K562 (cell line): Measurements from ENCODE around the gene TXNRD2. TPM values are rescaled to one million over a fixed set of nuclear protein-coding genes. Genes with fewer than 3 reads are reported as not detected.

ENCODE experiments used
- BRD4 ChIP-seq: fragments of 200-600 bp; sonication (generic); IDR thresholded peaks from 2 replicates; pipeline ENCODE4 v1.6.1; 2017; ENCODE audit warnings: inconsistent platforms
- CBFA2T2 ChIP-seq: fragments of 450-650 bp; conservative IDR thresholded peaks from 2 replicates; pipeline ENCODE4 v1.6.1; 2017; ENCODE audit warnings: mild to moderate bottlenecking
- GTF2A2 ChIP-seq: IDR thresholded peaks from 2 replicates; pipeline ENCODE4 v1.6.1; 2016; ENCODE audit warnings: mild to moderate bottlenecking, missing genetic modification characterization, missing compliant biosample characterization
- GTF2B ChIP-seq: IDR thresholded peaks from 2 replicates; pipeline ENCODE4 v1.6.1; 2011; ENCODE audit not compliant: insufficient read length; ENCODE audit errors: extremely low read depth
- HES1 ChIP-seq: fragments of 450-650 bp; IDR thresholded peaks from 2 replicates; pipeline ENCODE4 v1.6.1; 2016; ENCODE audit warnings: low read depth, mild to moderate bottlenecking, moderate library complexity
- LCOR ChIP-seq: sonication (generic); formaldehyde crosslinking; IDR thresholded peaks from 2 replicates; pipeline ENCODE4 v1.8.0; 2022; ENCODE audit warnings: mild to moderate bottlenecking, missing genetic modification reagents
- MAZ ChIP-seq, 2 experiments: fragments of 450-650 bp in 1 of 2; sonication (generic) in 1 of 2; formaldehyde crosslinking; IDR thresholded peaks in 1 of 2; conservative IDR thresholded peaks in 1 of 2; 2 replicates each; pipeline versions ENCODE4 v1.4.0 to v1.5.0; 2020; ENCODE audit warnings: mild to moderate bottlenecking in 1 of 2, missing genetic modification reagents in 1 of 2
- MXI1 ChIP-seq: IDR thresholded peaks from 2 replicates; pipeline ENCODE4 v1.6.1; 2011; ENCODE audit warnings: low read depth, mild to moderate bottlenecking, improper control_type of control experiment, low read length
- NCOA1 ChIP-seq: fragments of 450-650 bp; IDR thresholded peaks from 2 replicates; pipeline ENCODE4 v1.6.1; 2016; ENCODE audit warnings: low read depth
- NCOA4 ChIP-seq: fragments of 450-650 bp; IDR thresholded peaks from 2 replicates; pipeline ENCODE4 v1.6.1; 2018; ENCODE audit warnings: mild to moderate bottlenecking; ENCODE audit not compliant: partially characterized antibody
- NCOA6 ChIP-seq: fragments of 450-650 bp; IDR thresholded peaks from 2 replicates; pipeline ENCODE4 v1.6.1; 2017; ENCODE audit warnings: mild to moderate bottlenecking
- NFE2L1 ChIP-seq: fragments of 450-650 bp; IDR thresholded peaks from 2 replicates; pipeline ENCODE4 v1.6.1; 2016; ENCODE audit warnings: missing genetic modification characterization, low read depth, mild to moderate bottlenecking, missing compliant biosample characterization, moderate library complexity, borderline replicate concordance
- NFIX ChIP-seq: fragments of 250-450 bp; sonication (Bioruptor Pico); IDR thresholded peaks from 2 replicates; pipeline ENCODE4 v1.4.0; 2020; ENCODE audit warnings: low read depth, mild to moderate bottlenecking, moderate library complexity
- NKRF ChIP-seq: fragments of 450-650 bp; IDR thresholded peaks from 2 replicates; pipeline ENCODE4 v1.6.1; 2016; ENCODE audit warnings: borderline replicate concordance
- SAFB2 ChIP-seq: fragments of 200-400 bp; formaldehyde crosslinking; IDR thresholded peaks from 2 replicates; pipeline ENCODE4 v1.6.1; 2018; ENCODE audit warnings: borderline replicate concordance, low read length, low read depth, moderate library complexity; ENCODE audit not compliant: severe bottlenecking
- SRSF3 ChIP-seq: fragments of 200-400 bp; formaldehyde crosslinking; IDR thresholded peaks from 2 replicates; pipeline ENCODE4 v1.6.1; 2016; ENCODE audit warnings: mild to moderate bottlenecking, low read length, moderate library complexity; ENCODE audit not compliant: insufficient read depth
- TFAM ChIP-seq: fragments of 250-450 bp; sonication (Bioruptor Pico); conservative IDR thresholded peaks from 2 replicates; pipeline ENCODE4 v1.5.0; 2021; ENCODE audit warnings: mild to moderate bottlenecking, moderate library complexity
- TFAP4 ChIP-seq: sonication (generic); formaldehyde crosslinking; IDR thresholded peaks from 2 replicates; pipeline ENCODE4 v1.8.0; 2022; ENCODE audit warnings: missing genetic modification reagents, mild to moderate bottlenecking, moderate library complexity, borderline replicate concordance
- ZFP36 ChIP-seq: fragments of 150-350 bp; IDR thresholded peaks from 2 replicates; pipeline ENCODE4 v1.6.1; 2018; ENCODE audit warnings: low read length, low read depth; ENCODE audit not compliant: partially characterized antibody
- ZFX ChIP-seq: sonication (generic); formaldehyde crosslinking; IDR thresholded peaks from 2 replicates; pipeline ENCODE4 v1.8.0; 2022; ENCODE audit warnings: mild to moderate bottlenecking, missing genetic modification reagents, moderate library complexity
- ZNF280A ChIP-seq: fragments of 450-650 bp; IDR thresholded peaks from 2 replicates; pipeline ENCODE4 v1.6.1; 2018; ENCODE audit warnings: mild to moderate bottlenecking, low read depth; ENCODE audit not compliant: partially characterized antibody
- ZZZ3 ChIP-seq: fragments of 450-650 bp; IDR thresholded peaks from 2 replicates; pipeline ENCODE4 v1.6.1; 2016; ENCODE audit warnings: antibody characterized with exemption, mild to moderate bottlenecking, moderate library complexity
- polyA plus RNA-seq, 8 experiments: library from polyadenylated mRNA; depleted of rRNA in 4 of 8; stranded (reverse) in 5 of 8; unstranded in 3 of 8; fragments of >200 nt; fragmentation: Nextera tagmentation in 2 of 8; fragmentation: Illumina TruSeq in 1 of 8; extraction: Ambion mirVana in 2 of 8; extraction: Trizol in 1 of 8; gene quantifications; 2 replicates each; pipeline versions ENCODE4 v1.2.1 to v1.2.3, GENCODE V29; 2011 to 2014; ENCODE audit warnings: inconsistent platforms in 1 of 8, missing spikeins in 1 of 8
- total RNA-seq, 7 experiments: library from RNA; depleted of rRNA in 6 of 7; stranded (reverse); fragments of >200 nt in 6 of 7; fragmentation: Illumina TruSeq in 2 of 7; extraction: Trizol in 2 of 7; gene quantifications; 2 replicates each; pipeline versions ENCODE4 v1.2.1 to v1.2.3, GENCODE V29; 2011 to 2021; ENCODE audit warnings: low replicate concordance in 1 of 7

The TXNRD2 gene
- total and polyA plus RNA-seq, 9 of the 15 experiments (the other 6 are each of a cell fraction or from before 2014, with no cell fraction given): 3.3 to 80.2 (median 49.4) TPM

GRCh38 chr22:19909350-19910179 lies 32.1 kb downstream of the TXNRD2 start (continued):
- TF ChIP-seq TFAM: no peak
- no peak for TF ChIP-seq NFIX (CRISPR knock-in tag)
- peak; percentile 97 for TF ChIP-seq NCOA4
- peak; percentile 52 for TF ChIP-seq ZFP36
- TF ChIP-seq MXI1: 0 out of 2 replicates have a peak, but pooled peaks have one; percentile 55
- TF ChIP-seq LCOR: no peak
- peak; percentile 89 for TF ChIP-seq NKRF
- TF ChIP-seq MAZ (CRISPR knock-in tag; conservative IDR thresholded peaks at IDR 0.05 in 1 of 2, IDR thresholded peaks at IDR 0.05 in 1 of 2): peak in 1 of 2 experiments; percentile 89; a peak in 3 of 4 replicates
- TF ChIP-seq BRD4: no peak
- peak; percentile 82 for TF ChIP-seq ZNF280A
- no peak for TF ChIP-seq SAFB2
- TF ChIP-seq TFAP4: no peak
- TF ChIP-seq CBFA2T2: peak; percentile 18; the same call in 1 of the 2 replicates
- TF ChIP-seq GTF2A2 (tag): 0 out of 2 replicates have a peak, but pooled peaks have one; percentile 57
- no peak for TF ChIP-seq ZFX (CRISPR knock-in tag)
- TF ChIP-seq NCOA6: no peak
- no peak for TF ChIP-seq HES1
- TF ChIP-seq SRSF3: peak; percentile 98
- no peak for TF ChIP-seq NFE2L1
- no peak for TF ChIP-seq GTF2B
- no peak for TF ChIP-seq ZZZ3
- TF ChIP-seq NCOA1: peak; percentile 70
